ENCODE measurements around the gene TNIP3. TPM values are rescaled to one million over a fixed set of nuclear protein-coding genes. Genes with fewer than 3 reads are reported as not detected.

Gene TNIP3
- total RNA-seq, 1 donor: 0.72 TPM

DNA sequence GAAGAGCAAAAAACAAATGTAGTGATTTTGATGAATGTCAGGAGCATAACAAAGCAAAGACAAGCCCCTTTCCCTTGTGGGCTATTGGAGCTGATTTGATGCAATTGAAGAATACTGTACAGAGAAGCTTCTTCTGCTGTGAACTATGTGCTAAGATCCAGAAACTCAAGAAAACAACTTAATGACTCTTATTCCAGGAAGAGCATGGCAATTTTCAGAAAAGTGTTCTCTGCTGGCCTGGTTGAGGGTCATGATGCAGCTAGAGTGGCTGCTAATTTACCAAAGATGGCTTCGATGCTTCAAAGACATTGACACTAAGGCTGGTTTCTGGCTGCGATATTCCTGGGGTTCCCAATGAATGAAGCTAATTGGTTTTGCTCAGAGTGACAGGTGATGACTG lies 45.8 kb downstream of the TNIP3 start:
- TF ChIP-seq, protein P1, sequence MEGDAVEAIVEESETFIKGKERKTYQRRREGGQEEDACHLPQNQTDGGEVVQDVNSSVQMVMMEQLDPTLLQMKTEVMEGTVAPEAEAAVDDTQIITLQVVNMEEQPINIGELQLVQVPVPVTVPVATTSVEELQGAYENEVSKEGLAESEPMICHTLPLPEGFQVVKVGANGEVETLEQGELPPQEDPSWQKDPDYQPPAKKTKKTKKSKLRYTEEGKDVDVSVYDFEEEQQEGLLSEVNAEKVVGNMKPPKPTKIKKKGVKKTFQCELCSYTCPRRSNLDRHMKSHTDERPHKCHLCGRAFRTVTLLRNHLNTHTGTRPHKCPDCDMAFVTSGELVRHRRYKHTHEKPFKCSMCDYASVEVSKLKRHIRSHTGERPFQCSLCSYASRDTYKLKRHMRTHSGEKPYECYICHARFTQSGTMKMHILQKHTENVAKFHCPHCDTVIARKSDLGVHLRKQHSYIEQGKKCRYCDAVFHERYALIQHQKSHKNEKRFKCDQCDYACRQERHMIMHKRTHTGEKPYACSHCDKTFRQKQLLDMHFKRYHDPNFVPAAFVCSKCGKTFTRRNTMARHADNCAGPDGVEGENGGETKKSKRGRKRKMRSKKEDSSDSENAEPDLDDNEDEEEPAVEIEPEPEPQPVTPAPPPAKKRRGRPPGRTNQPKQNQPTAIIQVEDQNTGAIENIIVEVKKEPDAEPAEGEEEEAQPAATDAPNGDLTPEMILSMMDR (IDR thresholded peaks at IDR 0.05; ENCODE audit: insufficient read depth, low read length): no peak
- DNase-seq (ENCODE audit: low read depth): no peak
- H3K4me3 ChIP-seq (ENCODE audit: low read depth, low read length): no peak overlapping the region

DNA sequence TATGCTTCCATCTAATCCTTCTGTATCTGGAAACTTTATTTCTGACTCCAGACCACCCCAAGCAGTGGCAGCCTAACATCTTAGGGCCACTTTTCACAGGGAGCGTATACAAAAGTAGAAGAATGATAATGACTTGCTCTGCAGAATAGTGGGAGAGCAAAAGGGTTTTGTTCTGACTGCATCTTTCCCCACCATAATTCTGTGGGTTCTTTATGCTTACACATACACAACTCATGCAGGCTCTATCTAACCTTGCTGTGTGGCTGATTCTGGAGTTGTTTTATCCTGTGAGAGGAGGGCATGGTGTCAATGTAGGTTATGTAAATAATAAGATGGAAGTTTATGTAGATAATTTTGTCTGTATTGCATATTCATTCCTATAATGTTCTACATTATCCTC lies 49.4 kb downstream of the TNIP3 start:
- TF ChIP-seq, protein P1 (IDR thresholded peaks at IDR 0.05; ENCODE audit: insufficient read depth, low read length): no peak
- no peak for DNase-seq (ENCODE audit: low read depth)
- no peak overlapping the region for H3K4me3 ChIP-seq (ENCODE audit: low read depth, low read length)

DNA sequence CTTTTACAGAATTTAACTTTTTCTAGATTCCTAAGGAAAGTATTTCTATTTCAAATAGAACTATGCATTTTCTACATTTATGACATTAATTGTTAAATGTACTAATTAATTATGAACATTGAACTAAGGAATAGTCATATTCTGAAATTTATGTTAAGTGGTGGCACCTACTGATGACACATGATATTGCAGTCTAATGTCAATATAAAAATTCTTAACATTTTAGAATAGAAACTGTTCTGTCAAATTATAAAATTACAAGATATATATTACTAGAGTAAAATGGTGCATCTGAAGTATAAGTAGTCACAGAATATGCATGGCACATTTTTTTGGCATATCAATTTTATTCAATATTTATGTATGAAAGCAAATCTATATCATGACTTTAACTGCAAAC lies 51.6 kb downstream of the TNIP3 start:
- TF ChIP-seq, protein P1 (IDR thresholded peaks at IDR 0.05; ENCODE audit: insufficient read depth, low read length): peak; percentile 47
- DNase-seq (ENCODE audit: low read depth): no peak
- no peak overlapping the region for H3K4me3 ChIP-seq (ENCODE audit: low read depth, low read length)

DNA sequence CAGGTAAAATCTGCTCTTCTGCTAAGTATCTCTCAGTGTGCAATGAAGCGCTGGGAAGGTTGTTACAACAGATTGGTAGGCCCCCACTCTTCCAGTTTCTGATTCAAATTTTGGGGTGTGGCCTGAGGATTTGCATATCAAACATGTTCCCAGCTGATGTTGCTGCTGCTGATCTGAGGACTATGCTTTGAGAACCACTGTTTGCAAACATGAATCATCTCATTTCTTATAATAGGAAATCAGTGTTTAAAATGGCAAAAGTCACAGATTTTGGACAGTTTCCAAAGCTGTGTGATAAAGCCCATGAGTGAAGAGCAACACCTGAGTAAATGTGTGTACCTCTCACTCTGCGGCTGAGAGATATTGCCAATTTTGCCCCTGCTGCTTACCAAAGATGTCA lies 55.6 kb downstream of the TNIP3 start:
- no peak overlapping the region for H3K4me3 ChIP-seq (ENCODE audit: low read depth, low read length)
- TF ChIP-seq, protein P1 (IDR thresholded peaks at IDR 0.05; ENCODE audit: insufficient read depth, low read length): no peak

DNA sequence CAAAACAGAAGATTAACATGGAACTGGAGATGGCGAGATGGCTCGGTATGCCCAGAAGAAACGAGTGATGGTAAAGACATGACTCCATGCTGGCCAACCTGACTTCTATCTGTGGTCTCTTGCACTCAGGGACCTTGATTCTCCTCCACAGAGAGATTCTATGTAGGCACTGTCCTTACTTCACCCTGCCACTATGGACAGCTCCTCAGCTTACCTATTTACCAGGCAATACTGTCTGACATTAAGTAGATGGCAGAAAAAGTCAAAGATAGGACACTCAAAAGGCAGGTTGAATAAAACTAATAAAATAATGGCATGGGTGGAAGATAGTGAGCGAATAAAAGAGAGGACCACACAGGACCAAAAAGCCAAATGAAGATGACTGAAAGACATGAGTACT lies 56.6 kb downstream of the TNIP3 start:
- no peak for DNase-seq (ENCODE audit: low read depth)
- no peak overlapping the region for H3K4me3 ChIP-seq (ENCODE audit: low read depth, low read length)
- TF ChIP-seq, protein P1 (IDR thresholded peaks at IDR 0.05; ENCODE audit: insufficient read depth, low read length): no peak

More for the DNA sequence above, 55.6 kb downstream of the TNIP3 start:
- DNase-seq (ENCODE audit: low read depth): no peak

DNA sequence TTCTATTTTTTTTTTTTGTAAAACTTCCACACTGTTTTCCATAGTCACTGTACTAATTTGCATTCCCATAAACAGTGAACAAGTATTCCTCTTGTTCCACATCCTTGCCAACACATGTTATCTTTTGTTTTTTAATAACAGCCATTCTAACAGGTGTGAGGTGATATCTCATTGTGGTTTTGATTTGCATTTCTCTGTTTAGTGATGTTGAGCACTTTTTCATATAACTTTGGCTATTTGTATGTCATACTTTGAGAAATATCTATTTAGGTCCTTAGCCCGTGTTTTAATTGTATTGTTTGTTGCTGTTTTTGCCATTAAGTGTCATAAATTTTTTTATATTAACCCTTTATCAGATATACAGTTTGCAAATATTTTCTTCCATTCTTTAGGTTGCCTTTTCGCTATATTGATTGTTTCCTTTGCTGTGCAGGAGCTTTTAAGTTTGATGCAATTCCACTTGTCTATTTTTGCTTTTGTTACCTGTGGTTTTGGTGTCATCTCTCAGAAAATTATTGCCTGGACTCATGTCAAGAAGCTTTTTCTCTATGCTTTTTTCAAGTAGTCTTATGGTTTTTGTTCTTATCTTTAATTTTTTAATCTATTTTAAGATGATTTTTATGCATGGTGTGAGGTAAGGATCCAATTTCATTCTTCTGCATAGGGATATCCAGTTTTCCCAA lies 63.9 kb downstream of the TNIP3 start:
- TF ChIP-seq, protein P1 (IDR thresholded peaks at IDR 0.05; ENCODE audit: insufficient read depth, low read length): no peak
- H3K4me3 ChIP-seq (ENCODE audit: low read depth, low read length): no peak overlapping the region
- DNase-seq (ENCODE audit: low read depth): no peak

DNA sequence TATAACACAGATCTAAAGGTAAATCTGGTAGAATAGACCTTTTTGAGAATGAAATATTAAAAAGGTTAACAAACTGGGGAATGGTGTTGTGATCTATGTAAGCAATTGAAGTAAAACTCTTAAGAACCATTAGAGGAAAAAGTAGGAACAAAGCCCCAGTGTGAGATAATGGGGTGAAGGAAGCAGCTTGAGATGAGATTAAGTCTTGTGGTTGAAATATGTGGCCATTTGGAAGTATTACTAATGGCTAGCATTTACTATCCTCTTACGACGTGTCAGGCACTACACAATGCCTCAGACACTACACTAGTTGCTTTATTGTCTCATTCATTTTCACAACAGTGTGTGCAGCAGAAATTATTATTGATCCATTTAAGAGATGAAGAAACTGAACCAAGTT lies 65.9 kb downstream of the TNIP3 start:
- TF ChIP-seq, protein P1 (IDR thresholded peaks at IDR 0.05; ENCODE audit: insufficient read depth, low read length): no peak
- H3K4me3 ChIP-seq (ENCODE audit: low read depth, low read length): no peak overlapping the region
- DNase-seq (ENCODE audit: low read depth): no peak
